ENCODE results near the gene CLIC5.

Gene CLIC5

DNA sequence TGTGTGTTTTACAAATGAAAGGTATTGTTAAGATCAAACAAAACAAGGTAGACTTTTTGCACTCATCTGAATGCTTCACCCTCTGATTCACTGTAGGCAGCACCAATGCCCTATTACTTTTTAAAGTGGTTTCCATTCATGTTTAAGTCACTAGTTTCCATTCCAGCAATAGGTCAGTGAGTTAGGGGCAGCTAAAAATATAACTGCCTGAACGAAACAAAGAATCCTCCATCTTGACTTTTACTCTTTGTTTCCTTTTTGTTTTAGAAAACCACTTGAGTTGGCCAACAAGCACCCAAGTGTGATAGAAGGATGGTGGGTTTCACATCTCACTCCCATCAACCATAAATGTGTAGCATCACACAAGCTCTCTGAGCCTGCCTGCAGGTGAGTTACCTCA lies 25.5 kb downstream of the CLIC5 start:
- Histone ChIP-seq H3K27me3 (ENCODE audit: low read depth, low read length) (no peaks in the 10 kb centered on the region), H3K9me3 (ENCODE audit: control insufficient read depth in 1 of 2, low read length in 2 of 2) (no peaks in the 10 kb centered on the region), H3K36me3 (ENCODE audit: control insufficient read depth in 1 of 2, insufficient read depth in 2 of 2, low read length in 2 of 2) (no peaks in the 10 kb centered on the region), H3K27ac (ENCODE audit: low read length) (no peak overlapping the region), H3K4me3 (ENCODE audit: low read depth in 1 of 2, low read length in 2 of 2) (no peak overlapping the region), H3K4me1 (ENCODE audit: control insufficient read depth in 1 of 2, insufficient read depth in 2 of 2, low read length in 2 of 2) (peaks cover 0 to 5% of the 10 kb centered on the region in 2 donors)

DNA sequence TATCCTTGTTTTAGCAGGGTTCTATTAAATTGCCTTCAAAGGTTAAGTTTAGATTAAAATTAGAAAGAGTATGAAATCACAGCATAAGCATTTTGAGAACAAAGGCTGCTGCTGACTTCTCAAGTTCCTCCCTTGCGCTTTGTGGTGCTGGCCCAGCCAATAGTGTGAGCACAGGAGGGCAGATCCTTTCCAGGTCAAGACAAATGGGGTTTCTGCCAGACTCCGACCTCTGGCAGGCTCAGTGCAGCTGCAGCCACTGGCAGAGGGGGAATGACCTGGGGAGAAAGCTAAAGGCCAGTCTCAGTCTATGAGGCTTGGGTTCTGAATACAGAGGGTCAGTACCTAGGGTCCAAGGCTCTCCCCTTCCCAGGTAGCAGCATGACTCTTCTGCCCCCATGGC lies 27.0 kb downstream of the CLIC5 start:
- no peak overlapping the region for H3K27ac ChIP-seq (ENCODE audit: low read length)

DNA sequence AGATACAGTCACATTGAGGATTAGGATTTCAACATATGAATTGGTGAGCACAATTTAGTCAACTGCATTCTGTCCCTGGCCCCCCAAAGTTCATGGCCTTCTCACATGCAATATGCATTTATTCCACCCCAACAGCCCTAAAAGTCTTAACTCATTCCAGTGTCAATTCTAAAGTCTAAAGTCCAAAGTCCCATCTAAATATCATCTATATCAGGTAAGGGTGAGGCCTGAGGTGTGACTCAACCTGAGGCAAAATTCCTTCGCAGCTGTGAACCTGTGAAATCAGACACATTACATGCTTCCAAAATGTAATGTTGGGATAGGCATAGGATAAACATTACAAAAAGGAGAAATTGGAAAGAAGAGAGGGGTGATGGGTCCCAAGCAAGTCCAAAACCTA lies 27.8 kb downstream of the CLIC5 start:
- Histone ChIP-seq H3K4me3 (ENCODE audit: low read depth in 1 of 2, low read length in 2 of 2) (no peak overlapping the region), H3K4me1 (ENCODE audit: control insufficient read depth in 1 of 2, insufficient read depth in 2 of 2, low read length in 2 of 2) (peaks cover 0 to 5% of the 10 kb centered on the region in 2 donors), H3K9me3 (ENCODE audit: control insufficient read depth in 1 of 2, low read length in 2 of 2) (no peaks in the 10 kb centered on the region), H3K27me3 (ENCODE audit: low read depth, low read length) (no peaks in the 10 kb centered on the region), H3K27ac (ENCODE audit: low read length) (no peak overlapping the region), H3K36me3 (ENCODE audit: control insufficient read depth in 1 of 2, insufficient read depth in 2 of 2, low read length in 2 of 2) (no peaks in the 10 kb centered on the region)

More for the DNA sequence above, 27.0 kb downstream of the CLIC5 start:
- no peaks in the 10 kb centered on the region for H3K36me3 ChIP-seq (ENCODE audit: control insufficient read depth in 1 of 2, insufficient read depth in 2 of 2, low read length in 2 of 2)
- H3K4me1 ChIP-seq (ENCODE audit: control insufficient read depth in 1 of 2, insufficient read depth in 2 of 2, low read length in 2 of 2), result peaks cover 0 to 5% of the 10 kb centered on the region in 2 donors
- H3K9me3 ChIP-seq (ENCODE audit: control insufficient read depth in 1 of 2, low read length in 2 of 2), result no peaks in the 10 kb centered on the region
- no peak overlapping the region for H3K4me3 ChIP-seq (ENCODE audit: low read depth in 1 of 2, low read length in 2 of 2)
- H3K27me3 ChIP-seq (ENCODE audit: low read depth, low read length), result no peaks in the 10 kb centered on the region

DNA sequence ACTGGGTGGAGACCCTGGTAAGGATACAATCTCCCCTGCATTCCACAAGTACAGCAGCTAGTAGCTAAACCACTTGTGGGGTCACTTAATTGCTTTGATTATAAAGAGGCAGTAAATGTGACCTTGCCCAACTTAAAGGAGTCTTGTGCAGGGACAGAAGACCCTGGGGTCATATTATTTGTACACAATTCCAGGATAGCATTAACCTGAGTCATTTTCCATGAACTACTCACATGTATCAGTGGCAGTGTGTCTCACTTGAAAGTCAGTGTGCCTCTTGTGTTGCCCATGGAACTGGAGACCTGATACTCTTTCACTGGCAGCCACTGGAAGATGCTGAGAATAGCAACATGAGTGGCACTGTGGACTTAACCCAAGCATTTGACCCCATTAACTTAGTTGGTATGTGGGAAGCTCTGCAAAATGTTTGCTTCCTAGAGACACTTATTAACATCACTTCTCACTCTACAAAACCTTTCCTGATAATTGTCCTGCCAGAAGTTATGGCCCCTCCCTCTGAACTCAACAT lies 28.9 kb downstream of the CLIC5 start:
- no peaks in the 10 kb centered on the region for H3K36me3 ChIP-seq (ENCODE audit: control insufficient read depth in 1 of 2, insufficient read depth in 2 of 2, low read length in 2 of 2)
- H3K27ac ChIP-seq (ENCODE audit: low read length), result no peak overlapping the region
- H3K9me3 ChIP-seq (ENCODE audit: control insufficient read depth in 1 of 2, low read length in 2 of 2), result no peaks in the 10 kb centered on the region
- H3K4me1 ChIP-seq (ENCODE audit: control insufficient read depth in 1 of 2, insufficient read depth in 2 of 2, low read length in 2 of 2), result peaks cover 0 to 5% of the 10 kb centered on the region in 2 donors
- H3K4me3 ChIP-seq (ENCODE audit: low read depth in 1 of 2, low read length in 2 of 2), result no peak overlapping the region
- no peaks in the 10 kb centered on the region for H3K27me3 ChIP-seq (ENCODE audit: low read depth, low read length)

DNA sequence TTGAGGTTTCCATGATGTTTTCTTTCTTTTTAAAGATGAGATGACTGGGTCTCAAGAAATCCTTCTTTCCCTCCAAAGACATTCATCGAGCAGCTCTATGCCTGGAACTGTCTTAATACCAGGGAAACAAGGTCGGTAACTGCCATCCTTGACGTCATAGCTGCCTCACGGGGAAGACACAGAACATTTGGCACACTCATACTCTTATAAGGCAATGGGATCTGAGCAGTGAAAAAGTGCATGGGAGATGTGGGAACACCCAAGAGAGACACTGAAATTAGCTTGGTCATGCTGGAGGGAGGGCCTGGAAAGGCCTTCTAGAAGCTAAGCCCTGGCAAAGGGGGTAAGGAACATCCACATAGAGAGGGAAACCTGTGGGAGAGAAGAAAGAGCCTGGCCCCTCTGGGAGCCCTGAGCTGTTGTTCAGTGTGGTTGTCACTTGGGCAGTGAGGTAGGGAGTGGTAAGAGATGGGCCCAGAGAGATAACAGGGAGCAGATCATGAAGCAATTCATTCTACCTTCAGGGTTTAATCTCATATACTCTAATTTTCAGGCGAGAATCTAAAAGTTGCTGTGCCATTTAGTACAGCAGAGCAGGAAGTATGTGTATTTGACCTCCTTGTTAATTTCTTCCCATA lies 30.8 kb downstream of the CLIC5 start:
- H3K4me1 ChIP-seq (ENCODE audit: control insufficient read depth in 1 of 2, insufficient read depth in 2 of 2, low read length in 2 of 2), result peaks cover 0 to 5% of the 10 kb centered on the region in 2 donors

DNA sequence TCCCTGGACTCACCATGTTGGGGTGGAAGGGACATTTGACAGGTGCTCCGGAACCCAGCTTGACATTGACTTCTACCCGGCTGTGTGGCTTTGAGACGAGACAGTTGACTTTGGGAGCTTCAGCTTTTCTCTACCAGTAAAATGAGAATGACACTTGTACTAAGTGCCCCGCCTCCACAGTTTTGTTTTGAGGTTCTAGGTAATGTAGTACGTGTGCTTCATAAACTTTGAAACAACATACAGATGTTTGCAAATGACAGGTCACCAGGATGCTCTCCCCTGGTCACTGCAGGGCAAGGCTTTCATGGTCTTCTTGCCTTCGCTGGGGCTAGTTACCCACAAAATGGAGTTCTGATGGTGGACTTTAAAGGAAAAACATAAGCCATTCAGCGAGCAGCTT lies 31.3 kb downstream of the CLIC5 start:
- Histone ChIP-seq H3K27me3 (ENCODE audit: low read depth, low read length) (no peaks in the 10 kb centered on the region), H3K27ac (ENCODE audit: low read length) (no peak overlapping the region), H3K4me1 (ENCODE audit: control insufficient read depth in 1 of 2, insufficient read depth in 2 of 2, low read length in 2 of 2) (peaks cover 0 to 5% of the 10 kb centered on the region in 2 donors)

More for the DNA sequence above, 30.8 kb downstream of the CLIC5 start:
- no peak overlapping the region for H3K27ac ChIP-seq (ENCODE audit: low read length)
- H3K27me3 ChIP-seq (ENCODE audit: low read depth, low read length), result no peaks in the 10 kb centered on the region
- H3K4me3 ChIP-seq (ENCODE audit: low read depth in 1 of 2, low read length in 2 of 2), result no peak overlapping the region
- H3K9me3 ChIP-seq (ENCODE audit: control insufficient read depth in 1 of 2, low read length in 2 of 2), result no peaks in the 10 kb centered on the region
- no peaks in the 10 kb centered on the region for H3K36me3 ChIP-seq (ENCODE audit: control insufficient read depth in 1 of 2, insufficient read depth in 2 of 2, low read length in 2 of 2)

DNA sequence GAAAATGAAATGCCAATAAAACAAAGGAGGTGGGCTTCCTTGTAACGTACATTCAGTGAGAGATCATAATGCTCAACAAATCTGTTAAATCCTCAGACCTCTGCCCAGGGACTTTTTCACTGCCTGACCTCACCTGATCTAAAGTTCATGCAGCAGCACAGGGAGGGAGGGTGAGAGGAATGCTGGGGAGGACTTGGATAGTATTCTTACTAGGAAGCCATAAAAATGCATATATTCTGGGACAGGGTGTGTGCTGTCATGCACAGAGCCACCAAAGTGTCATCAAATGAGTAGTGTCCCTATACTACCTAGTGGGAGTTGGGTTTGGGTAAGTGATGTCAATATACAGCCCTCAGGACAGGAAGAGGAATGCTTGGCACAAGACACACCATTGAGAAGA lies 32.6 kb downstream of the CLIC5 start:
- Histone ChIP-seq H3K9me3 (ENCODE audit: control insufficient read depth in 1 of 2, low read length in 2 of 2) (no peaks in the 10 kb centered on the region), H3K27me3 (ENCODE audit: low read depth, low read length) (no peaks in the 10 kb centered on the region), H3K27ac (ENCODE audit: low read length) (no peak overlapping the region), H3K4me1 (ENCODE audit: control insufficient read depth in 1 of 2, insufficient read depth in 2 of 2, low read length in 2 of 2) (peaks cover 0 to 5% of the 10 kb centered on the region in 2 donors), H3K36me3 (ENCODE audit: control insufficient read depth in 1 of 2, insufficient read depth in 2 of 2, low read length in 2 of 2) (no peaks in the 10 kb centered on the region), H3K4me3 (ENCODE audit: low read depth in 1 of 2, low read length in 2 of 2) (no peak overlapping the region)

More for the DNA sequence above, 31.3 kb downstream of the CLIC5 start:
- H3K36me3 ChIP-seq (ENCODE audit: control insufficient read depth in 1 of 2, insufficient read depth in 2 of 2, low read length in 2 of 2), result no peaks in the 10 kb centered on the region
- H3K9me3 ChIP-seq (ENCODE audit: control insufficient read depth in 1 of 2, low read length in 2 of 2), result no peaks in the 10 kb centered on the region
- H3K4me3 ChIP-seq (ENCODE audit: low read depth in 1 of 2, low read length in 2 of 2), result no peak overlapping the region

DNA sequence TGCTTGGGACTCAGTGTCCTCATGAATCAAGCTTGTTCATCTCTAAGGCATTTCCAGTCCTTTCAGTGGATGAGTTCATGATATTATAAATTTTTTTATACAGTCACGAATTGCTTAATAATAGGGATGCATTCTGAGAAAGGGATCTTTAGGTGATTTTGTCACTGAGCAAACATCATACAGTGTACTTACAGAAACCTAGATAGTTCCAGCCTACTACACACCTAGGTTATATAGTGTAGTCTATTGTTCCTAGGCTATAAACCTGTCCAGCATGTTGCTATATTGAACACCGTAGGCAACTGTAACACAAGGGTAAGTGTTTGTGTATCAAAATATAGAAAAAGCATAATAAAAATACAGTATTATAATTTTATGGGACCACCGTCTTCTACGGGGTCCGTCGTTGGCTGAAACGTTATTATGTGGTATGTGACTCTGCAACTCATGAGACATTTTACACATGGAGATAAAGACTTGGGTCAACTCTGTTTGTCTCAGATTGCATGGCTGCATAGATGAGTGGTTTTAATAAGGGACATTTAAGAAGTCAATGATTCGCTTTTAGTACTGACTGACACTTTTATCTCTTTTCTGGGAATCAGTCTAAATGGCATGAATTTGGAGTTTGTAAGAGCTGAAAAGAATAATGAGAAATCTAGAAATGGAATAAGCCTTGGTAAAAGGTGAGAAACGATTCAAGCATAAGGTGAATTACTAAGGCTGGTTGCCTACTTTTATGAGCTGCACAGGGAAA lies 33.2 kb downstream of the CLIC5 start:
- H3K4me1 ChIP-seq (ENCODE audit: control insufficient read depth in 1 of 2, insufficient read depth in 2 of 2, low read length in 2 of 2), result peaks cover 0 to 5% of the 10 kb centered on the region in 2 donors
- H3K27ac ChIP-seq (ENCODE audit: low read length), result no peak overlapping the region
- H3K36me3 ChIP-seq (ENCODE audit: control insufficient read depth in 1 of 2, insufficient read depth in 2 of 2, low read length in 2 of 2), result no peaks in the 10 kb centered on the region

DNA sequence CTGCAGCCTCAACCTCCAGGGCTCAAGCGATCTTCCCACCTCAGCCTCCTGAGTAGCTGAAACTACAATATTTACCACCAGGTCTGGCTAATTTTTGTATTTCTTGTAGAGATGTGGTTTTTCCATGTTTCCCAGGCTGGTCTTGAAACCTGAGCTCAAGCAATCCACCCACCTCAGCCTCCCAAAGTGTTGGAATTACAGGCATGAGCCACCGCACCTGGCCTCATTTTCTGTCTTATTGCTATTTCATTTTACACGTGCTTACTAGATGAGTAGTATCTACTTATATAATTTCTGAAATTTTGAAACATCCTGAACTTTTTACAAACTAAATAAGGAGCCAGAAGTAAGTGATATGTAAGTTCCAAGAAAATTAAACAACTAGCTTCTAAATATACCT lies 34.6 kb downstream of the CLIC5 start:
- Histone ChIP-seq H3K36me3 (ENCODE audit: control insufficient read depth in 1 of 2, insufficient read depth in 2 of 2, low read length in 2 of 2) (no peaks in the 10 kb centered on the region), H3K4me3 (ENCODE audit: low read depth in 1 of 2, low read length in 2 of 2) (no peak overlapping the region), H3K9me3 (ENCODE audit: control insufficient read depth in 1 of 2, low read length in 2 of 2) (no peaks in the 10 kb centered on the region), H3K4me1 (ENCODE audit: control insufficient read depth in 1 of 2, insufficient read depth in 2 of 2, low read length in 2 of 2) (no peaks in the 10 kb centered on the region), H3K27ac (ENCODE audit: low read length) (no peak overlapping the region), H3K27me3 (ENCODE audit: low read depth, low read length) (no peaks in the 10 kb centered on the region)

More for the DNA sequence above, 33.2 kb downstream of the CLIC5 start:
- no peaks in the 10 kb centered on the region for H3K9me3 ChIP-seq (ENCODE audit: control insufficient read depth in 1 of 2, low read length in 2 of 2)
- H3K27me3 ChIP-seq (ENCODE audit: low read depth, low read length), result no peaks in the 10 kb centered on the region
- no peak overlapping the region for H3K4me3 ChIP-seq (ENCODE audit: low read depth in 1 of 2, low read length in 2 of 2)

DNA sequence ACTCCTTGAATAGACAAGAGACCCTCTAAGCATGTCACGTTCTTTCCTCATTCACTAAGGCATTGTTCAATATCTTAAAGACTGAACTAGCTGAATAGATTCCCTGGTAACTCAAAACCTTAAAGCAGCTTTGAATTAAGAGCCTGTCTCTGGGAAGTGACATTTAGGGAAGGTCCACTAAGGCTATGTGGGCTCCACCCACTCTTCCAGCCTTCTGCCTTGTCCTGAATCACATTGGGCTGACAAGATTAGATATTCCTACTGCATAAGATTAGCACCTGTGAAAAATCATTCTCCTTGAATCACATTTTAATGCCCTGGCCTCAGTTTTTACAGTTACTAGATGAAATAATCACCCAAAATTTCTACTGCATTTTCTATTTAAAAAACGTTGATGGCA lies 36.3 kb downstream of the CLIC5 start:
- Histone ChIP-seq H3K27ac (ENCODE audit: low read length) (no peak overlapping the region), H3K36me3 (ENCODE audit: control insufficient read depth in 1 of 2, insufficient read depth in 2 of 2, low read length in 2 of 2) (no peaks in the 10 kb centered on the region), H3K4me3 (ENCODE audit: low read depth in 1 of 2, low read length in 2 of 2) (no peak overlapping the region), H3K9me3 (ENCODE audit: control insufficient read depth in 1 of 2, low read length in 2 of 2) (peaks cover 0 to 4% of the 10 kb centered on the region in 2 donors), H3K27me3 (ENCODE audit: low read depth, low read length) (no peaks in the 10 kb centered on the region), H3K4me1 (ENCODE audit: control insufficient read depth in 1 of 2, insufficient read depth in 2 of 2, low read length in 2 of 2) (no peaks in the 10 kb centered on the region)

DNA sequence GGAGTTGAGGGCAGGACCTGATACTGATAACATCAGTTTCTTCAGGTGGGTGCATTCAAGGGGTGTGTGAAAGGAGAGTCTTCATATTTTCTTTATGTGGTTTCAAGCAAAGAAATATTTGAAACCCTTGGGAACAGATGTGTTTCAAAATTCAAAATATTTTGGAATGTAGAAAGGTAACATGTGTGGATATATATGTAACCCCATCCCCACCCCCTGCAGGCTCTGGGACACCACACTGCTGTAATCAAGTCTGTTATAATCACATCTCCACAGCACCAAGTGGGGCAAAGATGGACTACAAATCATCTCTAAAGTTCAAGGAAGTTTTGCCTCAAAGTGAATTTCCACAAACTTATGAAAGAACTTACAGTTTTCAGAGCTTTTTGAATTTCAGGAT lies 41.1 kb downstream of the CLIC5 start:
- Histone ChIP-seq H3K27ac (ENCODE audit: low read length) (no peak overlapping the region), H3K4me1 (ENCODE audit: control insufficient read depth in 1 of 2, insufficient read depth in 2 of 2, low read length in 2 of 2) (no peaks in the 10 kb centered on the region), H3K9me3 (ENCODE audit: control insufficient read depth in 1 of 2, low read length in 2 of 2) (peaks cover 0 to 4% of the 10 kb centered on the region in 2 donors), H3K27me3 (ENCODE audit: low read depth, low read length) (no peaks in the 10 kb centered on the region), H3K4me3 (ENCODE audit: low read depth in 1 of 2, low read length in 2 of 2) (no peak overlapping the region), H3K36me3 (ENCODE audit: control insufficient read depth in 1 of 2, insufficient read depth in 2 of 2, low read length in 2 of 2) (no peaks in the 10 kb centered on the region)

Measured in muscle layer of duodenum (tissue), 2 donors.